Retinal pigment epithelial cell (primary cell): ENCODE data around the gene CDK1.
A peak's percentile ranks its signal among the peaks of the same experiment; 100 is the strongest.

Experiments
- DNase-seq: peaks from one replicate; pipeline ENCODE4 v3.0.0-alpha.2; 2010; ENCODE audit warnings: low read depth
- H3K4me3 ChIP-seq: 2 replicates; pipeline ENCODE4 v1.5.1; 2011; ENCODE audit warnings: mild to moderate bottlenecking, low read length, control low read depth, moderate library complexity
- TF ChIP-seq, protein P1 (sequence below): conservative IDR thresholded peaks from 2 replicates; pipeline ENCODE4 v1.5.1; 2011; ENCODE audit warnings: low read depth, low read length, control low read depth, inconsistent platforms

CDK1 gene

DNA sequence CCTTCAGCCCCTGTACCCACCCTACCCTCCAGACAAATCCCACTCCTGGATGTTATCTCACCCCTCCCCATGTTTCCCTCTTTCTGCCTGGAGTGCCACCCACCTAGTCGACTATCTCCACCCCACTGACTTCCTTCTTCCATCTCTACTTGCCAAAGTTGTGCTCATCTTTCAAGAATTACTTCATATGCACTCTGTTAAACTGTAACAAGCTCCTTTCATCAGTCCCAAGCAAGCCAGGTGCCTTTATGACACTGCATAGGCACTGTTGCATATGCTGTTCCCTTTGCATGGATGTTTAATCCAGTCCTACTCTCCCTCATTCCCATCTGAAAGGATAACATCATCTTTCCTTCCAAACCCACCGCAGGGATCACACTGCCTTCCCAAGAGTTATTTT, 8.9 kb upstream of the CDK1 start:
- TF ChIP-seq, protein P1, sequence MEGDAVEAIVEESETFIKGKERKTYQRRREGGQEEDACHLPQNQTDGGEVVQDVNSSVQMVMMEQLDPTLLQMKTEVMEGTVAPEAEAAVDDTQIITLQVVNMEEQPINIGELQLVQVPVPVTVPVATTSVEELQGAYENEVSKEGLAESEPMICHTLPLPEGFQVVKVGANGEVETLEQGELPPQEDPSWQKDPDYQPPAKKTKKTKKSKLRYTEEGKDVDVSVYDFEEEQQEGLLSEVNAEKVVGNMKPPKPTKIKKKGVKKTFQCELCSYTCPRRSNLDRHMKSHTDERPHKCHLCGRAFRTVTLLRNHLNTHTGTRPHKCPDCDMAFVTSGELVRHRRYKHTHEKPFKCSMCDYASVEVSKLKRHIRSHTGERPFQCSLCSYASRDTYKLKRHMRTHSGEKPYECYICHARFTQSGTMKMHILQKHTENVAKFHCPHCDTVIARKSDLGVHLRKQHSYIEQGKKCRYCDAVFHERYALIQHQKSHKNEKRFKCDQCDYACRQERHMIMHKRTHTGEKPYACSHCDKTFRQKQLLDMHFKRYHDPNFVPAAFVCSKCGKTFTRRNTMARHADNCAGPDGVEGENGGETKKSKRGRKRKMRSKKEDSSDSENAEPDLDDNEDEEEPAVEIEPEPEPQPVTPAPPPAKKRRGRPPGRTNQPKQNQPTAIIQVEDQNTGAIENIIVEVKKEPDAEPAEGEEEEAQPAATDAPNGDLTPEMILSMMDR: no peak
- H3K4me3 ChIP-seq: no peak overlapping the region
- no peak for DNase-seq

GRCh38 chr10:60777696-60778213, 523 bp upstream of the CDK1 start:
- TF ChIP-seq, protein P1: no peak
- no peak for DNase-seq
- peak overlapping the region; percentile 49 for H3K4me3 ChIP-seq

GRCh38 chr10:60778971-60779796, 906 bp downstream of the CDK1 start:
- no peak for DNase-seq
- TF ChIP-seq, protein P1: no peak
- H3K4me3 ChIP-seq: peak overlapping the region; percentile 85

DNA sequence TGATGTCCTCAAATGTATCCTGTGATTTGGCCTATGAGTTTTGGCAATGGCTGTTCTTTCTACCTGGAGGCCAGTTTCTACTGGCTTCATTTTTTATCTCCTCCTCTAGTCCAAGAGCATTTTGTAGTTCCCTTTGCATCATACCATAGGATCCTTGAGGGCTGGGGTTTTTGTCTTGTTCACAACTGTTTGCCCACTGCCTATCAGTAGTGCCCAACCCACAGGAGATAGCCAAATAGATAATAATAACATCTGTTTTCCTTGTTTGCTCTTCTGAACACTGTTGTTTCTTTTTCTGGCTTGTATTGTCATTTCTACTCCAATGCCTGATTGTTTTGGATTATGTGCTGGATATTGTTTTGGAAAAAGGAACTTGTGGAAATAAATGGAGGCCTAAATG, 3.4 kb downstream of the CDK1 start:
- peak overlapping the region; percentile 6 for H3K4me3 ChIP-seq
- DNase-seq: no peak
- TF ChIP-seq, protein P1: no peak

DNA sequence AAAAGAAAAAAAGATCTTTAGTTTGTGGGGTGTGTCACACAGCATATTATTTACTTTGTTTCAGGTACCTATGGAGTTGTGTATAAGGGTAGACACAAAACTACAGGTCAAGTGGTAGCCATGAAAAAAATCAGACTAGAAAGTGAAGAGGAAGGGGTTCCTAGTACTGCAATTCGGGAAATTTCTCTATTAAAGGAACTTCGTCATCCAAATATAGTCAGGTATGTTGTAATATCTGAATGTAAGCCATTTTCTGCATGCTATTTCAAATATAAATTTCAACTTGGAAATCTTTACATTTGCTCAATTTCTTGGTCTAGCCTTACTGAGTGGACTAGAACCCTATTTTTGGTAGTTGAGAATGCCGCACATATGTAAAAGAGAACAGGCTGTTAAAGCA, 6.4 kb downstream of the CDK1 start:
- no peak for DNase-seq
- no peak overlapping the region for H3K4me3 ChIP-seq
- TF ChIP-seq, protein P1: no peak

DNA sequence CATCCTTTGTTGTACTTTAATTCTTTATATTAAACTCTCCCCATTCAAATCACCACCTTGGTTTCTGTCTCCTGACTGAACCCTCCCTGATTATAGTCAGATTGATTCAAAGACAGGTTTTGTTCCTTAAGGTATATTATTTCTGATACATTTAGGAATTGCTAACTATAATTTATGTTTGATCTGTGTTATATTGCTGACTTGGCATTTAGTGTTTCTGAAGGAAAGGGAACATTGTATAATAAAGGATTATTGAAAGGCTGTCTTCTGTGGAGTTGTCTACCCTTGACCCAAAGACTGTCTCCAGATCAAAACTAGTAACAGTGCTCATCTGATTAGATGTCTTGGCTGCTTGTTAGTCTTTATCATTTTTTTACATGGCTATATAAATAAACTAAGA, 10.3 kb downstream of the CDK1 start:
- no peak for DNase-seq
- TF ChIP-seq, protein P1: no peak
- H3K4me3 ChIP-seq: no peak overlapping the region

GRCh38 chr10:60789340-60789739, 11.1 kb downstream of the CDK1 start:
- no peak overlapping the region for H3K4me3 ChIP-seq
- TF ChIP-seq, protein P1: no peak

More at GRCh38 chr10:60789340-60789739, 11.1 kb downstream of the CDK1 start:
- no peak for DNase-seq
